ENCODE measurements around the gene KCNMA1. TPM values are rescaled to one million over a fixed set of nuclear protein-coding genes. Genes with fewer than 3 reads are reported as not detected.
A peak's percentile ranks its signal among the peaks of the same experiment; 100 is the strongest.

KCNMA1 gene
- total and polyA plus RNA-seq, 2 donors (not counting 1 experiment from before 2014, with no cell fraction given), result 0.82 to 3.1 TPM

- peaks cover 13% of the 10 kb centered on the region for H3K4me1 Mint-ChIP-seq
- ATAC-seq (ENCODE audit: low read depth), result peak; percentile 36
- Histone ChIP-seq H3K9me3 (ENCODE audit: control extremely low read depth in 1 of 3, control insufficient read depth in 2 of 3, insufficient read depth in 1 of 3, low read length in 2 of 3) (no peaks in the 10 kb centered on the region), H4K20me1 (ENCODE audit: control insufficient read depth, insufficient read depth, low read length, poor library complexity, severe bottlenecking) (no peaks in the 10 kb centered on the region), H3K4me3 (ENCODE audit: control extremely low read depth in 1 of 5, extremely low read depth in 1 of 5, insufficient read depth in 1 of 5, low read depth in 2 of 5, low read length in 4 of 5) (no peak overlapping the region), H3K79me2 (ENCODE audit: control insufficient read depth, insufficient read depth, low read length) (no peaks in the 10 kb centered on the region), H3K27me3 (replicated peaks in 1 of 4; ENCODE audit: control extremely low read depth in 1 of 4, control insufficient read depth in 3 of 4, insufficient read depth in 4 of 4, low read length in 3 of 4) (peaks cover 0 to 22% (median 14%) of the 10 kb centered on the region in 4 experiments), H2AFZ (ENCODE audit: insufficient read depth, low read depth, low read length, poor library complexity, severe bottlenecking) (no peak overlapping the region), H3K4me1 (ENCODE audit: control insufficient read depth in 2 of 2, insufficient read depth in 2 of 2, low read length in 2 of 2) (peaks cover 8 to 10% of the 10 kb centered on the region in 2 donors), H3K9ac (ENCODE audit: low read length) (no peak overlapping the region), H3K4me2 (replicated peaks; ENCODE audit: low read depth, low read length, poor library complexity, severe bottlenecking) (no peak overlapping the region), H3K27ac (ENCODE audit: low read length in 2 of 2) (no peak overlapping the region), H3K36me3 (replicated peaks in 1 of 2; ENCODE audit: control extremely low read depth in 1 of 2, control insufficient read depth in 1 of 2, extremely low read depth in 1 of 2, insufficient read depth in 2 of 2, low read length in 1 of 2) (no peaks in the 10 kb centered on the region)
- H3K9me3 Mint-ChIP-seq (ENCODE audit: insufficient read depth), result no peaks in the 10 kb centered on the region
- WGBS (ENCODE audit: insufficient coverage), result 40% methylated on average over 3 of the region's 6 CpGs
- TF ChIP-seq EZH2 (IDR thresholded peaks at IDR 0.05; ENCODE audit: borderline replicate concordance, insufficient read depth, low read depth, low read length, poor library complexity, severe bottlenecking) (no peak), CTCF (IDR thresholded peaks at IDR 0.05) (peak; percentile 67)
- peaks cover 28% of the 10 kb centered on the region for H3K27me3 Mint-ChIP-seq
- ChIA-PET POLR2A (no interaction called here), CTCF (interaction anchor here (0.7 to 18.9 kb wide), 20 partner anchors 9 to 999 kb away, joined by 3 to 523 read pairs (median 4); no protein-coding TSS in a partner anchor)
- intact Hi-C loops (cut with micrococcal nuclease), result loop anchor here (2.0 kb wide), 1 partner anchor 479 kb away; no protein-coding TSS in a partner anchor
- peak; percentile 67 for DNase-seq
- no peak overlapping the region for H3K27ac Mint-ChIP-seq
- H3K4me3 Mint-ChIP-seq, result no peak overlapping the region
Measured at GRCh38 chr10:77643795-77644468, 6.3 kb upstream of the KCNMA1 start.

DNA sequence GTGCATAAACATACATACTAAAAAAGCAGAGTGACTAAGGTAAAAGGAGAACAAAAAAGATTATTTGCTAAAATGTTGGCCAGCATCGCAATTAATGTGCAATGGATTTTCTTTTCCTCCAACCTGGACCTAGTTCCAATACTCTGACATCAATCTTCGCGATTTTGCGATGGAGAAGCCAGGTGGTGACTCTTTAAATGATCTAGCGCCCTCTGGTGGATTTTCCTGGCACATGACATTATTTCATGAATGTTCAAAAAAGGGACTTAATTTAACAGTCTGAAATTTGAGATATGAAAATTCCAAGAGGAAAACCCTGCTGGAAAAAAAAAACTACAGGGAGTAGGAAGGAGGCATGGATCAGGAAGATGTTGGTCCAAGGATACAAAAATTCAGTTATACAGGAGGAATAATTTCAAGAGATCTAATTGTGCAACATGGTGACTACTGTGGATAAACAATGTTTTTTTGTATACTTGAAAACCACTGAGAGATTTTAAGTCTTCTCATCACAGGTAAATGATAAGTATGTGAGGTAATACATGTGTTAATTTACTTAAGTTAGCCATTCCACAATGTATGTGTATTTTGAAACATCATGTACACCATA, 4.3 kb upstream of the KCNMA1 start:
- Histone ChIP-seq H3K4me2 (replicated peaks; ENCODE audit: low read depth, low read length, poor library complexity, severe bottlenecking) (peak overlapping the region; percentile 31), H3K4me1 (ENCODE audit: control insufficient read depth in 2 of 2, insufficient read depth in 2 of 2, low read length in 2 of 2) (peaks cover 19 to 20% of the 10 kb centered on the region in 2 donors), H3K27me3 (replicated peaks in 1 of 4; ENCODE audit: control extremely low read depth in 1 of 4, control insufficient read depth in 3 of 4, insufficient read depth in 4 of 4, low read length in 3 of 4) (peaks cover 0 to 32% (median 18%) of the 10 kb centered on the region in 4 experiments), H3K9me3 (ENCODE audit: control extremely low read depth in 1 of 3, control insufficient read depth in 2 of 3, insufficient read depth in 1 of 3, low read length in 2 of 3) (peaks cover 0 to 3% (median 0%) of the 10 kb centered on the region in 3 donors), H2AFZ (ENCODE audit: insufficient read depth, low read depth, low read length, poor library complexity, severe bottlenecking) (no peak overlapping the region), H3K9ac (ENCODE audit: low read length) (no peak overlapping the region), H3K79me2 (ENCODE audit: control insufficient read depth, insufficient read depth, low read length) (no peaks in the 10 kb centered on the region), H3K27ac (ENCODE audit: low read length in 2 of 2) (no peak overlapping the region), H4K20me1 (ENCODE audit: control insufficient read depth, insufficient read depth, low read length, poor library complexity, severe bottlenecking) (no peaks in the 10 kb centered on the region), H3K4me3 (ENCODE audit: control extremely low read depth in 1 of 5, extremely low read depth in 1 of 5, insufficient read depth in 1 of 5, low read depth in 2 of 5, low read length in 4 of 5) (no peak overlapping the region), H3K36me3 (replicated peaks in 1 of 2; ENCODE audit: control extremely low read depth in 1 of 2, control insufficient read depth in 1 of 2, extremely low read depth in 1 of 2, insufficient read depth in 2 of 2, low read length in 1 of 2) (no peaks in the 10 kb centered on the region)
- DNase-seq (peak; percentile 77), ATAC-seq (ENCODE audit: low read depth) (no peak)
- no peaks in the 10 kb centered on the region for H3K9me3 Mint-ChIP-seq (ENCODE audit: insufficient read depth)
- no peak overlapping the region for H3K27ac Mint-ChIP-seq
- H3K4me1 Mint-ChIP-seq, result peaks cover 18% of the 10 kb centered on the region
- H3K4me3 Mint-ChIP-seq, result no peak overlapping the region
- ChIA-PET CTCF (interaction anchor here (0.7 to 18.9 kb wide), 23 partner anchors 9 to 474 kb away, joined by 3 to 523 read pairs (median 4); no protein-coding TSS in a partner anchor), POLR2A (no interaction called here)
- H3K27me3 Mint-ChIP-seq, result peaks cover 35% of the 10 kb centered on the region
- intact Hi-C loops (cut with micrococcal nuclease), result loop anchor here (1.0 to 2.0 kb wide), 4 partner anchors 250 to 477 kb away; no protein-coding TSS in a partner anchor
- WGBS (ENCODE audit: insufficient coverage), result 10% methylated on average over 5 of the region's 5 CpGs
- TF ChIP-seq EZH2 (IDR thresholded peaks at IDR 0.05; ENCODE audit: borderline replicate concordance, insufficient read depth, low read depth, low read length, poor library complexity, severe bottlenecking) (no peak), CTCF (IDR thresholded peaks at IDR 0.05) (peak; percentile 88)

All from B cell (primary cell).